ENCODE measurements around the gene EDNRA.

The EDNRA gene

GRCh38 chr4:147508346-147508745 lies 27.4 kb downstream of the EDNRA start:
- no peak for DNase-seq

DNA sequence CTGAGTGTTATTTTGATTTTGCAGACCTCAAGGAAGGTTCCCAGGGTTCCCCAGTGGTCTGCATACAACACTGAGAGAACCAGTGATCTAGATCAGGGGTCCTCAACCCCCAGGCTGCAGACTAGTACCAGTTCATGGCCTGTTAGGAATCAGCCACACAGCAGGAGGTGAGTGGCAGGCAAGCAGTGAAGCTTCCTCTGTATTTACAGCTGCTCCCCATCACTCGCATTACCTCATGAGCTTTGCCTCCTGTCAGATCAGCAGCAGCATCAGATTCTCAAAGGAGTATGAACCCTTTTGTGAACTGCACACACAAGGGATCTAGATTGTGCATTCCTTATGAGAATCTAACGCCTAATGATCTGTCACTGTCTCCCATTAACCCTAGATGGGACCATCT lies 28.5 kb downstream of the EDNRA start:
- DNase-seq, result no peak

GRCh38 chr4:147510962-147511668 lies 30.2 kb downstream of the EDNRA start:
- DNase-seq, result no peak

- no peak for DNase-seq
Measured at GRCh38 chr4:147513091-147513490, 32.2 kb downstream of the EDNRA start.

- no peak for DNase-seq
Measured at GRCh38 chr4:147513952-147514351, 33.1 kb downstream of the EDNRA start.

GRCh38 chr4:147515220-147515936 lies 34.5 kb downstream of the EDNRA start:
- DNase-seq, result no peak

DNA sequence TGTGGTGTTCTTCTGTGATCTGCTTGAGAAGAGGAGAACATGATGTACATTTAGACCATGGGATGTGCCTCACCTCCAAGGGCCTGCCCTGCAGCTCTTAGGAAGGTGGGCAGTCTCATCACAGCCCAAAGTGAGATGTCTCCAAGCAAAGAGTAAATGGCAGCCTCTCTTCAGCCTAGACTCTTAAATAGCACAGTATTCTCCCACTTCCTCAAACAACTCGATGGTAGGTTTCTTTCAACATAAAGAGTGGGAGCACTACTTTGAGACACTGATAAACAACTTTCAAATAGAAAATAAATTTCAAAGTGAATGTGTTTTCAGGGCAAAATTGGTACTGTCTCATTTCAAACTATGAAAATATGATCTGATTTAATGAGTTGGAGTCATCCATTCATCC lies 35.2 kb downstream of the EDNRA start:
- DNase-seq, result no peak

DNA sequence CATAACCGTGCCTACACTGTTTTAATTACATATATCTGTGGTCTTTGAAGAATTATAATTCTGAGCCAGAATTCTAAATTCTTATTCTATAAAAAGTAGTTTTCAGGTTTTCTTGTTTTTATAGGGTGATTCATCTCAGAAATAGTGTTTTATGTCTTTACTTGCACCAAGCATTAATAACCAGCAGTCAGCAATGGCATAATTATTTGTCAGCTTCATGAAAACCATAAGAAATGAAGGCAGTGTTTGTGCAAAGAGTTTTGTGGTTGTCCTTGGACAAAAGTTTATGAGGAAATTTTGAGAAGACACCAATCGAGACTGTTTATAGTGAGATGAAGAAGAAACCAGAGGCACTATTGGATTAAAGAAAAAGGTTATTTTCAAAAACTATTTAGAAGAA lies 37.2 kb downstream of the EDNRA start:
- no peak for DNase-seq

DNA sequence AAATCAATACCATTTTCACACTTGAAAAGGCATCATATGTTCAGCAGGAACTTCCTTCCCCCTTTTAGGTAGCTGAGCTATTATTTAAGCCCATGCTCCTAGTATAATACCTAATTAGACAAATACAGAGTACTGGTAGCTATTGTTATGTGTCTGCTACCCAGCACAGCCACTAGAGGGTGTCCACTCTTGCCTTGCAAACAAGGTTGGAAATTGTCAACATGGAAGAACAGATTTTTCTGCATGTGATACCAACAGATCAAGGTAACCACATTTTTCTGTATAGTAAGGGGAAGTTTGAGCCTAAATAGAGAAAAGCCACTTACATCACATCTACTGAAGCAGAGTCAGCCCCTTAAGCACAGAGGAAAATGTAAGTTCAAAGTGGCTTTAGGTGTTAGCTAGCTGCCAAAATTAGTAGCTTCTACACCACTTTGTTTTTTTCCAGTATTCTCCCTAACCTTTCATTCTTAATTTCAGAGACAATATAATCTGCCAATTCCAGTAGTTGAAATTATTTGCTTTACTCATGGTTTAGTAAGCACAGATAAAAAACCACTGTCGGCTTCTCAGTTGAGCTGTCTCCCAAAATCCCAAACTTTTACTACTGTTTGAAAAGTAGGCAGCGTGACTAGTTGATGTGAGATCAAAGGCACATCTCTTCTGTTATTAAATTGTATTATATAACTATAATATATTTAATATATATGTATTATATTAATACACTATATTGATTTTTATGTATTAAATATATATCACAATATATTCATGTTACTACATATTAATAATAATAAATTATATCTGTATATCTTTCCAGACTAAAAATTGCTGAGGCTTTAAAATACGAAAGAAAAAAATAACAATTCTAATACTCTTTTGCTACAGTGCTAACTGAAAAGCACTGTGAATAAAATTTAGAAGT lies 38.2 kb downstream of the EDNRA start:
- no peak for DNase-seq

DNA sequence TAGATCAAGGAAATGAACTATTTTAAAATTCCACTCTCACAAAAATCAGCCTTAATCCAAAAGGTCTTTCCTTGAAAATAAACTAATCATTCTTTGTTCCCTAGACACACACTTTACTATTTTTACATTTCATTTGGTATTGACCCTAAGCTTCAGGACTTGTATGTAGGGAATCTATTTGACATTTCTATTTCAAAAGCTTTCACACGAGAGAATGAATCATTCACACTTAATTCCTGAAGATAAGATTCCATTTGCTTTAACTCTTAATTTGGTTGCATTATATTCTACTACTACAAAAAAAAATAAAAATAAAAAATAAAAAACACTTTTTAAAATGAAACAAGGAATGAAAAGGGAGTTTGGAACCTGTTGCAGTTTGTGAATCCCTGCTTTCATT lies 43.7 kb downstream of the EDNRA start:
- no peak for DNase-seq

GRCh38 chr4:147525494-147526271 lies 44.8 kb downstream of the EDNRA start:
- DNase-seq, result no peak

GRCh38 chr4:147526272-147526654 lies 45.4 kb downstream of the EDNRA start:
- DNase-seq, result no peak

DNA sequence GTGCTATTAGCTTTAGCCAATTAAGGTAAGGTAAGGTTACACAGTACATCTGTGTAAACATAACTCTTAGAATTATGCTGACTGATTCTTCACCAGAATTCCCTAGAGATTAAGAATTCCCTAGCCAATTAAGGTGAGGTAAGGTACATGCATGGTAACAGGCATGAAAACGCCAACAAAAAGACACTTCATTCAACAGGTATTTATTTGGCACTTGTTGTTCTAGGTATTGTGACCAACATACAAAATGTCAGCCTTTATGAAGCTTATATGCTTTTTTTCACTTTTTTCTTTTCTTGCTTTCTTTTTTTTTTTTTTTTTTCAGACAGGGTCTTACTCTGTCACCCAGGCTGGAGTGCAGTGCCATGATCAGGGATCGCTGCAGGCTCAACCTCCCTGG lies 47.2 kb downstream of the EDNRA start:
- no peak for DNase-seq

GRCh38 chr4:147530134-147530533 lies 49.2 kb downstream of the EDNRA start:
- no peak for DNase-seq

GRCh38 chr4:147530723-147531122 lies 49.8 kb downstream of the EDNRA start:
- no peak for DNase-seq

- DNase-seq, result no peak
Measured at GRCh38 chr4:147532896-147533295, 52.0 kb downstream of the EDNRA start.

GRCh38 chr4:147533331-147533730 lies 52.4 kb downstream of the EDNRA start:
- no peak for DNase-seq

- DNase-seq, result no peak
Measured at GRCh38 chr4:147535124-147535523, 54.2 kb downstream of the EDNRA start.

GRCh38 chr4:147538711-147539110 lies 57.8 kb downstream of the EDNRA start:
- DNase-seq, result no peak

DNA sequence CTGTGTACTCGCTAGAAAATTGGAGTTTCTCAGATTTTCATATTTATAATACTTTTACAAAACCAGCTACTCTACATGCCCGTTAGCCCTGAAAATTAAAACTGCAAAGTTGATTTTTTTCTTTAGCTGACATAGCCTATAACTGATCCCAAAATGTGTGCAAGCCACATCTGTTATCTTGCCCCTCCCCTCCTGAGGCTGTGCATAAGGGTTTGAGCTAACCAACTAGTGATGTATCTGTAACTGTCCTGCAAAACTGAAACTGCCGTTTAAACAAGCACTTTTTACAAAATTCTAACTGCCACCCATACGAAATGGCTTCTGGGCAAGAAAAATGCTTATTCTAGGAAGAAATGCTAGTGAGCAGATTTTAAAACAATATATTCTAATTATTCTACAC lies 59.1 kb downstream of the EDNRA start:
- DNase-seq, result no peak

GRCh38 chr4:147542229-147542990 lies 61.5 kb downstream of the EDNRA start:
- DNase-seq, result no peak

GRCh38 chr4:147543034-147543433 lies 62.1 kb downstream of the EDNRA start:
- no peak for DNase-seq
